T47D (cell line): ENCODE results near the gene RSPH6A.
A peak's percentile ranks its signal among the peaks of the same experiment; 100 is the strongest.

ENCODE experiments used
- DNase-seq, 2 experiments: peaks; one replicate each; pipeline versions ENCODE4 v3.0.0 to v3.0.0-alpha.2; 2011 to 2012; ENCODE audit warnings: low read depth in 1 of 2, low spot score in 1 of 2
- JUND ChIP-seq: IDR thresholded peaks from 2 replicates; pipeline ENCODE4 v1.6.1; 2012; ENCODE audit warnings: low read depth
- in situ Hi-C: cut with HindIII; loops from 2 replicates; pipeline ENCODE4 v1.10.0; 2016; ENCODE audit warnings: low sequenced_read_pairs, low pct_unique_long_range_greater_than_20kb

Gene RSPH6A

DNA sequence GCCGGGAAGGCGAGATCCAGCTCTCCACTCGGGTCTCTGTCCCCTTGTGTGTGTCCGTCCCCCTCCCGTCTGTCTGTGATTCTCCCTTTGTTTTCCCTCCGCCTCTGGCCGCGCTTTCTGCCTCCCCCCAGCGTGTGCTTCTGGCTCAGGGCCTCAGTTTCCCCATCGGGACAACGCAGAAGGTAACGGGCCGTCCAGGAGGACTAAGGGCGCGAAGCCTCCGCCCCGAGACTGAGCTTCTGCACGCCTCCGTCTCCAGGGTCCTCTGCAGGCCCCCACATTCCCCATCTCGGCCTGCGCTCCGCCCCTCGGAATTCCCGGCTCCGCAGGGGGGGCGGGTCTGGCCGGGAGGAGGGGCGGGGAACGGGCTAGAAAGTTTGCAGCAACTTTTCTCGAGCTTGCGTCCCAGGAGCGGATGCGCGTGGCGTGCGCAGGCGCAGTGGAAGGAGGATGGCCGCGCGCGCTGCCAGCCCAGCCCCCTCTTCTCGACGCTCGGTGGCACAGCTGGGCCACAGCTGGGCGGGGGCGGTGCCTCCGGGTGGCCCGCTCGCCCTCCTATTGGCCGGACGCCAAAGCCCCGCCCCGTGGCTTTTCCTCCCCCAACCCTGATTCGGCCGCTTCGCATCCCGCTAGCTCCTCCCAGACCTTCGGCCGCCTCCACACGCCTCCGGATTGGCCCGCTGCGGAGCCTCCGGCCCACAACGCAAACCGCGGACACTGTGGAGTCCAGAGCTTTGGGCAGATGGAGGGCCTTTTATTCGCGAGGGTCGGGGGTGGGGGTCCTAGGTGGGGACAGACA lies 45.9 kb downstream of the RSPH6A start, which contains the start of gene SIX5:
Gene SIX5, minus strand, starts transcription at position 269 of the 799 bp plus-strand sequence. CDS start 408 bp downstream, outside the sequence.
- TF ChIP-seq JUND = no peak; the same call in 1 of the 2 replicates
- in situ Hi-C loops = no loop called here
- peak; percentile 81 to 97 for DNase-seq

DNA sequence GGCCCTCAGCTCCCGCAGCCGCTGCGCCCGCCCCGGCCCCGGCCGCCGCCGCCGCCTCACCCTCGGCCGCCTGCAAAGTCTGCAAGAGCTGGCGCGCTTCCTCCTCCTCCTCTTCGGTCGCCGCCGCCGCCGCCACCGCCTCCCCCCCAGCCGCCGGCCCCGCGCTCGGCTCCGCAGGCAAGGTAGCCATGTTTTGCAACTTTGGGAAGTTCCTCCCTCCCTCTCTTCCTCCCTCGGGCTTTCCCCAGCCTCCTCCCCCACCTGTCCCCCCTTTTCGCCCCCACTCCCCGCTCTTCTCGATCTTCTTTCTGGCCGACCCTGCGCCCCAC lies 46.5 kb downstream of the RSPH6A start:
- no peak for TF ChIP-seq JUND
- in situ Hi-C loops = no loop called here
- DNase-seq = peak; percentile 24 to 64

DNA sequence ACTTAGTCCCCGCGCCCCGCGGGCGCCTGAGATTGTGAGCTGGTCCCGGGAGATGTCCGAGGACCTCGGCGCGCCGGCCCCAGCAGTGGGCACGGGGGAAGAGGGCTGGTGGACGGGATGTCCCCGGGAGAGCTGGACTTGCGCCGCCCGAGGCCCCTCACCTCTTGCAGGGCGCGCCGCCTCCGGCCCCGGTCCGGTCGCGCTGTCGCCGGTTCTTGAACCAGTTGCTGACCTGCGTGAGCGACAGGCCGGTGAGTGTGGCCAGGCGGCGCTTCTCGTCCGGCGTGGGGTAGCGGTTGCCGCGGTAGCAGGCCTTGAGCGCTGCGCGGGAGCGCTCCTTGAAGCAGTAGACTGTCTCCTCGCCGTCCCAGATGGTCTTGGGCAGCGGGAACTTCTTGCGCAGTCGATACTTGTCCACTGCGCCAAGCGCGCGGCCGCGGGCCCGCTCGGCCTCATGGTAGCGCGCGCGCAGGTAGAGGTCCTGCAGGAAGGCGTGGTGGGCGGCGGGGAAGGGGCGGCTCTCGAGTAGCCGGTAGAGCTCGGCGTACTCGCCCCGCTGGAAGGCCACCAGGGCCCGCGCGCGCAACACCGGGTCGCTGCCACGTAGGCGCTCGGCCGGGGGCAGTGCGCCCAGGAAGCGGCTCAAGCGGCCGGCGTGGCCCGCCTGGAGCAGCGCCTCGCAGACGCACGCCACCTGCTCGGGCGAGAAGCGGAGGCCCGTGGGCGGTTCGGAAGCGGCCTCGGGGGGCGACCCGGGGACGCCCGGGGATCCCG lies 47.0 kb downstream of the RSPH6A start:
- TF ChIP-seq JUND = no peak
- DNase-seq = peak; percentile 23 to 60
- in situ Hi-C loops = no loop called here

DNA sequence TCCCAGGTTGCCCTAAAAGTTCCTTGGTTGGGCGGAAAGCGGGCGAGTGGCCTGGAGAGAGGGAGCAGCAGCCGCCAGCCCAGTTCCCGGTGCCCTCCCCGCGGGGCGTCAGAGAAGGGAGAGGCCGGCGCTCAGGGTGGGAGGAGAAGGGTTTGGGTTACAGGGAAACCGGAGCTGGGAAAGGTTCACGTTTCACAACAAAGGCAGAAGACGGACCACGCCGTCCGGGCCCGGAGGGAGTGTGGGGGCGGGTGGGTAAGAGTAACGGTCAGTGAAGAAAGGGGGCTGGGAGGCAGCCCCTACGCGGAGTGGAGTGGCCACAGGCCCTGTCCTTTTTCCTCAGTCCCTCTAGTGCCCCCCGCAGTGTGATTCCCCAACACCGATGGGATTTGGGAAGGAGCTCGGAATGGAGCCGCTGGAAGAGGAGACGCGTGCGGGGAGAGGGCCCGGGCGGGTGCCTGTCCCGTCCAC lies 47.7 kb downstream of the RSPH6A start:
- in situ Hi-C loops = no loop called here

DNA sequence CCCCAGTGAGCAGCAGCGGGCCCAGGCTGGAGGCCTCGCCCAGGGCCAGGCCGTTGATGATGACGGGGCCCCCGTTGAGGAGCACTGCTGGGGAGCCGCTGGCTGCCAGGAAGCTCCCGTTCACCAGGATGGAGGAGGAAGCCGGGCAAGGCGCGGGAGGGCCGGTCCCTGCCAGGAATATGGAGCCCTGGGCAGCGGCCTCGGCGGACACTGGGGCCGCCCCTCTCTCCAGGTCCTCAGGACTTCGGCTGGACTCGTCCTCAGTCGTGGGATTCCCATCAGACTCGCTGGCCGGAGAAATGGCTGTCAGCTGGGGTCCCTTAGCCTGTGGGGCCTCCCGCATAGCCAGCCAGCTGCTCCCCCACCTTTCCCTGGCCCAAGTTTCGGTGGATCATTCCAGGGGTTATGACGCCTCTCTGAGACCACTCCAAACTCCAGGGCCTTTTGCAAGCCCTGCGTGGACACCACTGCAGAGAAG lies 48.2 kb downstream of the RSPH6A start:
- no peak for DNase-seq
- in situ Hi-C loops = no loop called here
- no peak for TF ChIP-seq JUND

More for the DNA sequence above, 47.7 kb downstream of the RSPH6A start:
- DNase-seq = peak; percentile 66 to 87
- TF ChIP-seq JUND = no peak

GRCh38 chr19:45766296-45766868 lies 48.7 kb downstream of the RSPH6A start:
- in situ Hi-C loops = no loop called here
- no peak for TF ChIP-seq JUND
- no peak for DNase-seq

GRCh38 chr19:45765702-45766295 lies 49.3 kb downstream of the RSPH6A start:
- no peak for DNase-seq
- no peak for TF ChIP-seq JUND
- in situ Hi-C loops = no loop called here

DNA sequence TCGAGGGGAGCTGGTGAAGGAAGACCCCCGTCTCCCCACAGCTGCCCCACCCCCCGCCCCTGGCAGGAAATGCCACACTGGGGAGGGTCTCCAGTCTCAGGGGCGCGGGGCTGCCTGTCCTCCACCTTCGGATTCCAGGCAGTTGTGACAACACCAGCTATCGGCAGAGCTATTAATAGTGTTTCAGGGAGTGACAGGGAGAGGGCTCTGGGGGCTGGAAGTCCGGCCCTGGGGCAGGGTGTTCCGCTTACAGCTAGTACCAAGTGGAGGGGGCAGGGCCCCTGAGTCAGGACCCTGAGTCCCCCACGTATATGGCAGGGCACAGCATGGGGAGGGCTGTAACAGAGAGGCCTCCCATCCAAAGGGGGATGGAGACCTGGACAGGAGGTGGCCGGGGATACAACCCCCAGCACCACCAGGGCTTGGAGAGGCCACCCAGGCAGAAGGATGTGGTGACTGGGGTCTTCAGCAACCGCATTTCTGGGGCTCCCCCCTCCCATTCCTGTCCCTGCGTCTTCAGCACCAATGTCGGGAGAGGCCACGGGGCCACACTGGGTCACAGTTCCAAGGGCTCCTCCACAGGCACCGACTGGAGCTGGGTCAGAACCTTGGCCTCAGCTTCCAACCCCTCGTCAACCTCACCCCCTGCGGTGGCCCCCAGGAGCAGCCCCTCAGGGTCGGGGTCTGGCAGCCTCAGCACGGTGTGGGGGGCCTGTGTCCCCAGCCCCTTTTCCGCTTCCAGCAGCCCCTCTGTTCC lies 50.0 kb downstream of the RSPH6A start:
- in situ Hi-C loops = no loop called here
- no peak for TF ChIP-seq JUND
- DNase-seq = no peak

DNA sequence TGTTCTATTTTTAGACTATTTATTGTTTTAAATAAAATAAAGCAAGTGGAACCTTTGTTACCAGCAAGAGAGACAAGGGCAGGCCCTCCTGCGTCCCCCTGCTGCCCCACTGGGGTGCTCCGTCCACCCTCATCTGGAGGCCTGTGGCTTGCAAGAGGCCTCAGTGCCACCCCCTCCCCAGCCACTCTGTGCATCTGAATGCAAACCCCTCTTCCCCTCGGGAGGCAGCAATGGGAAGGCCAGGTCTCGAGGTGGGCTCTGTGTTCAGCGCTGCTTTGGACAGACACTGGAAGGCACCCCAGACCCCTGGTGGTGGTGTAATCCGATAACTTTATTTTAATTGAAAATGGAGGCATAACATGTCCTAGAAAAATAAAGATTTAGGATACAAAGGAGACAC lies 50.6 kb downstream of the RSPH6A start:
- DNase-seq = no peak
- in situ Hi-C loops = no loop called here
- TF ChIP-seq JUND = no peak

GRCh38 chr19:45763691-45764294 lies 51.3 kb downstream of the RSPH6A start:
- no peak for DNase-seq
- in situ Hi-C loops = no loop called here
- TF ChIP-seq JUND = no peak

GRCh38 chr19:45762870-45763631 lies 52.1 kb downstream of the RSPH6A start:
- TF ChIP-seq JUND = no peak
- in situ Hi-C loops = no loop called here
- no peak for DNase-seq
